OCI-LY7 (cell line): ENCODE results near the gene MTHFS.

Experiments used
- EZH2phosphoT487 ChIP-seq: fragments of 200-600 bp; sonication (generic); IDR thresholded peaks from 2 replicates; pipeline ENCODE4 v1.6.1; 2018; ENCODE audit warnings: low read depth, borderline replicate concordance, mild to moderate bottlenecking, mixed run types, antibody characterized with exemption, low read length, moderate library complexity, mixed read lengths
- TF ChIP-seq, protein P1 (sequence below): fragments of 200-600 bp; sonication (generic); conservative IDR thresholded peaks from 2 replicates; pipeline ENCODE4 v1.5.1; 2014; ENCODE audit warnings: mild to moderate bottlenecking, antibody characterized with exemption, low read length, moderate library complexity, mixed read lengths

DNA sequence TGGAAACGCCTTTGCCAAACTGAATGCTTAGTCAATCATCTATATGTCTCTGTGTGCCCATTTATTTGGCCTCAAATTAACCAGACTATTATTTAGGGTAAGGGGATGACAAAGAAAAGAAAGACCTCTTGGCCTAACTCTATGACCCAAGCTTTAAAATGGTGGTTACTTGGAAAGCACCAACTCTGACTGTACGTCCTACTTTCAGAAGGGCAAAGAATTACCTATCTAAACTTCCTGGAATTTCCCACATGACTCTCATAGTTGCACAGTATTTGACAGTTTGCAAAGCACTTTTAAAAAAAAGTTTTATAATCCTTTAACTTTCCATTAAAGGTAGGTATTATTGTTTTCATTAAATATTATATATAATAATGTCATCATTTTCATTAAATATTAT lies 6.3 kb upstream of the MTHFS start:
- TF ChIP-seq, protein P1, sequence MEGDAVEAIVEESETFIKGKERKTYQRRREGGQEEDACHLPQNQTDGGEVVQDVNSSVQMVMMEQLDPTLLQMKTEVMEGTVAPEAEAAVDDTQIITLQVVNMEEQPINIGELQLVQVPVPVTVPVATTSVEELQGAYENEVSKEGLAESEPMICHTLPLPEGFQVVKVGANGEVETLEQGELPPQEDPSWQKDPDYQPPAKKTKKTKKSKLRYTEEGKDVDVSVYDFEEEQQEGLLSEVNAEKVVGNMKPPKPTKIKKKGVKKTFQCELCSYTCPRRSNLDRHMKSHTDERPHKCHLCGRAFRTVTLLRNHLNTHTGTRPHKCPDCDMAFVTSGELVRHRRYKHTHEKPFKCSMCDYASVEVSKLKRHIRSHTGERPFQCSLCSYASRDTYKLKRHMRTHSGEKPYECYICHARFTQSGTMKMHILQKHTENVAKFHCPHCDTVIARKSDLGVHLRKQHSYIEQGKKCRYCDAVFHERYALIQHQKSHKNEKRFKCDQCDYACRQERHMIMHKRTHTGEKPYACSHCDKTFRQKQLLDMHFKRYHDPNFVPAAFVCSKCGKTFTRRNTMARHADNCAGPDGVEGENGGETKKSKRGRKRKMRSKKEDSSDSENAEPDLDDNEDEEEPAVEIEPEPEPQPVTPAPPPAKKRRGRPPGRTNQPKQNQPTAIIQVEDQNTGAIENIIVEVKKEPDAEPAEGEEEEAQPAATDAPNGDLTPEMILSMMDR, result no peak
- no peak for TF ChIP-seq EZH2phosphoT487
